Measurements from ENCODE around the gene AP5S1.

The AP5S1 gene

DNA sequence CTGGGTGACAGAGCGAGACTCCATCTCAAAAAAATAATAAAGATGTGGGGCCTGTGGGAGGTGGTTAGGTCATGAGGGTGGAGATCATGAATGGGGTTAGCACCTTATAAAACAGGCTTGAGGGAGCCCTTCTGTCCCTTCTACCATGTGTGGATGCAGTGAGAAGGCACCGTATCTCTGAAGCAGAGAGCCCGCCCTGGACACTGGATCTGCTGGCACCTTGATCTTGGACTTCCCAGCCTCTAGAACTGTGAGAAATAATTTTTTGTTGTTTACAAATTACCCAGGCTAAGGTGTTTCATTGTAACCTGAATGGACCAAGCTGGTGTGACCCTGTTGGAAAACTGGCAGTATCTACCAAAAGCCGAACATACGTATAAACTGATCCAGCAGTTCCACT lies 53.2 kb downstream of the AP5S1 start:
- no peak for DNase-seq (ENCODE audit: low read depth in 2 of 3, low spot score in 1 of 3)

DNA sequence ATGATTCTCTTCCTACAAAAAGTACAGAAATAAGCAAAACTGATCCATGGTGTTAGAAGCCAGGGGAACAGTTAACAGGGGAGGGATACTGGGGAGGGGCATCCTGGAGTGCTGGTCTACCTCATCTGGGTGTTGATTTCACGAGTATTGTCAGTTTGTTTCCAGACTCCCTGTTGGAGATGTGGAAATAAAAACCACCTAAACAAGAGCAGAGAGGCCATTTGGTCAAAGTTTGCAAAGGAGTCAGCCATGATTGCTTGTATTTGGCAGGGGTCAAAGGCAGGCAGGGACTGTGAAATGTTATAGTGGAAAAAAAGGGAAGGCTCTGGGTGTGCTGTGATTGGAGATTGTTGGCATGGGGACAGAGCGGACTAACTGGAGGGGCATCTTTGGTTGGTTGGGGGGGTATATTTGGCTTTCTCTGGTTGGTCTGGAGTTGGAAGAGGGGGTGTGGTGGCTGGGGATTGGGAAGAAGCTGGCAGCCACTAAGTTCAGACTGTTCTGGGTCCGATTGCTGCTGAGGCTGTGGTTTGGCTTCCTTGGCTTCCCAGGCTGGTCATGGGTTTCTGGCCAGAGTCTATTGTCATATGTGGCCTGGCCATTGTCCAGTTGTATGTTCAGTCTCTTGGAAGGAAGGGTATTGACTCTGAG lies 54.0 kb downstream of the AP5S1 start:
- no peak for DNase-seq (ENCODE audit: low read depth in 2 of 3, low spot score in 1 of 3)

- no peak for DNase-seq (ENCODE audit: low read depth in 2 of 3, low spot score in 1 of 3)
These were observed 55.1 kb downstream of the AP5S1 start for GRCh38 chr20:3875378-3875974.

DNA sequence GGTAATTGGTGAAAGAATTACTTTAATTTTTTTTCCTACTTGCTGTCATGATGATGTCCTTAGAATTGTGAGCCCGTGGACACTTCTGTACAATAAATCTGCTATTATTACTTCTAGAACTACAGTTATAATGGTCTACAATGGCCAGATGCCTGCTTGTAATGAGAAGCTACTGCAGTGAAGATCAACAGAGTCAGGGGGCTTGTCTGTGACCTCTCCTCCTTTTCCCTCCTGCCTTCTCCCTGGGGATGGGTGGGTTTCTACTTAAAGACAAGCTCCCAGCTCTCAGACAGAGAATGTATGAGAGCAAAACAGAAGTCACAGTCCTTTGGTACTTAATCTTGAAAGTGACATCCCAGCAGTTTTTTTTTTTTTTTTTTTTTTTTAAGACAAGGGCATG lies 55.7 kb downstream of the AP5S1 start:
- DNase-seq (ENCODE audit: low read depth in 2 of 3, low spot score in 1 of 3) = no peak

DNA sequence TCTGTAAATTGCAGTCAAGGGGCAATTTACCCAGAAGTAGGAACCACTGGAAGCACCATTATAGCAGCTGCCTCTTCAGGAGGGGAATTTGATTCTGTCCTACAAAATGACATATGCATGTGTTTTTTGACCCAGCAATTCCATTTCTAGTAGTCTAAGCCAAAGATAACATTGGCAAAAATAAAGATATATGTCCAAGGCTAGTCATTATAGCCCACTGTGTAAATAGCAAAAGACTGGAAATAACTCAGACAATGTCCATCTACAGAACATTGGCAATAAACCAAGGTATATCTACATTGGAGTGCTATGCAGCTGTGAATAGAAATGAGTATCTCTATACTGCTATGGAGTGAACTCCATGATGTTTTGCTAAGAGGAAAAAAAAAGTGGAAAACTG lies 56.3 kb downstream of the AP5S1 start:
- no peak for DNase-seq (ENCODE audit: low read depth in 2 of 3, low spot score in 1 of 3)
